Panc1 (cell line): Measurements from ENCODE around the gene PEX3. TPM values are rescaled to one million over a fixed set of nuclear protein-coding genes. Genes with fewer than 3 reads are reported as not detected.

Experiments used
- ATAC-seq: fragments of 200-7000 bp; cut with Tn5 transposase; 2 replicates; pipeline ENCODE4 v1.9.1; 2020; ENCODE audit warnings: mild to moderate bottlenecking, moderate library complexity
- BruUV-seq: library from RNA; stranded (reverse); fragments of 400-500 nt; replicated peaks from 2 replicates; lab custom pipeline; 2021; lab: Mats Ljungman, UMichigan
- CTCF ChIA-PET: fragments of 300-600 bp; sonication (Branson Sonifier 250); formaldehyde crosslinking; loops from one replicate; lab custom pipeline; 2022; ENCODE audit warnings: antibody characterized with exemption; lab: Charles Lee
- POLR2A ChIA-PET: fragments of 300-600 bp; sonication (Branson Sonifier 250); formaldehyde crosslinking; loops from one replicate; lab custom pipeline; 2022; ENCODE audit warnings: antibody characterized with exemption; lab: Charles Lee
- DNase-seq: peaks from one replicate; pipeline ENCODE4 v3.0.0-alpha.2; 2010; ENCODE audit warnings: low read depth, low spot score
- H3K27ac ChIP-seq: 2 replicates; pipeline ENCODE4 v1.5.1; 2011; ENCODE audit warnings: mild to moderate bottlenecking, low read length, inconsistent platforms
- H3K27me3 ChIP-seq: fragments of 200-500 bp; sonication (Bioruptor generic); 2 replicates; pipeline ENCODE4 v1.6.0; 2014; ENCODE audit warnings: low read length, inconsistent platforms; ENCODE audit not compliant: control insufficient read depth, insufficient read depth
- H3K36me3 ChIP-seq: fragments of 200-500 bp; sonication (Bioruptor generic); 2 replicates; pipeline ENCODE4 v1.5.1; 2014; ENCODE audit warnings: inconsistent platforms, mild to moderate bottlenecking, low read length, moderate library complexity; ENCODE audit not compliant: control insufficient read depth, insufficient read depth
- H3K4me1 ChIP-seq: 2 replicates; pipeline ENCODE4 v1.5.1; 2011; ENCODE audit warnings: inconsistent platforms, mild to moderate bottlenecking, low read length, moderate library complexity; ENCODE audit not compliant: control insufficient read depth, insufficient read depth
- H3K4me3 ChIP-seq, 2 experiments: 2 replicates each; pipeline ENCODE4 v1.5.1; 2011 to 2012; ENCODE audit warnings: low read depth in 2 of 2, low read length in 2 of 2, mild to moderate bottlenecking in 2 of 2, inconsistent platforms in 1 of 2, moderate library complexity in 1 of 2
- H3K9me3 ChIP-seq: fragments of 200-500 bp; sonication (Bioruptor generic); 2 replicates; pipeline ENCODE4 v1.5.1; 2014; ENCODE audit warnings: low read depth, mild to moderate bottlenecking, inconsistent platforms, low read length, moderate library complexity; ENCODE audit not compliant: control insufficient read depth, insufficient read depth
- POLR2AphosphoS5 ChIP-seq: IDR thresholded peaks from 2 replicates; pipeline ENCODE4 v1.6.1; 2012; ENCODE audit warnings: mild to moderate bottlenecking, low read depth, low read length, moderate library complexity
- SIN3A ChIP-seq: IDR thresholded peaks from 2 replicates; pipeline ENCODE4 v1.6.1; 2012; ENCODE audit warnings: low read depth, mild to moderate bottlenecking, low read length, moderate library complexity, borderline replicate concordance; ENCODE audit not compliant: insufficient read depth
- TCF7L2 ChIP-seq: IDR thresholded peaks from 2 replicates; pipeline ENCODE4 v1.6.1; 2011; ENCODE audit warnings: mild to moderate bottlenecking, low read depth, low read length, inconsistent platforms
- in situ Hi-C: cut with HindIII; loops from 2 replicates; pipeline ENCODE4 v1.10.0; 2016; ENCODE audit warnings: low sequenced_read_pairs, low pct_unique_long_range_greater_than_20kb
- intact Hi-C: fragments of 100-400 bp; cut with micrococcal nuclease; formaldehyde crosslinking; loops from one replicate; pipeline ENCODE4 v1.10.0; 2022; ENCODE audit not compliant: unreplicated experiment
- total RNA-seq: library from RNA; stranded (reverse); gene quantifications from one replicate; pipeline ENCODE4 v1.2.1, GENCODE V29; 2021; ENCODE audit not compliant: unreplicated experiment
- TF ChIP-seq, protein P1 (sequence below), 2 experiments: IDR thresholded peaks; 2 replicates each; pipeline ENCODE4 v1.6.1; 2011 to 2012; ENCODE audit warnings: low read depth in 2 of 2, control low read depth in 1 of 2, low read length in 1 of 2, mild to moderate bottlenecking in 1 of 2, moderate library complexity in 1 of 2; ENCODE audit not compliant: insufficient read depth in 1 of 2
- TF ChIP-seq, protein P2 (sequence below): fragments of 450-650 bp; IDR thresholded peaks from 2 replicates; pipeline ENCODE4 v1.5.1; 2017; ENCODE audit warnings: mild to moderate bottlenecking

Gene PEX3
- total RNA-seq, 1 experiment from 2014 or later = 16.5 TPM

DNA sequence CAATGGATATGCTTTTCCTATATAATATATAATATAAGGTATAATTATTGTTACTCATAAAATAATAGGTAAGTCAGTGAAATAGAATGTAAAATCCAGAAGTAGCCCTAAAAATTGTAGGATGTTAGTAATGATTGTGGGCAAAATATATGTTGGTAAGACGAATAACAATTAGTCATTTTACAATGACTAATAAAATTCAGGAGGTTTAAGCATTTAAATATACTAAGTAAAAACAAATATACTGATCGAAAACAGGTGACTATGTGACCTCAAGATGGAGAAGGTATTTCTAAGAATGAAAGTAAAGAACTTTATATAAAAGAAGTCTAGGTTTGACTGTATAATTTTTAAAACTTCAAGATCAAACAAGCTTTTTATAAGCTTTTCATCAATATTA is 32.0 kb downstream of the PEX3 start:
- POLR2A ChIA-PET = no interaction called here
- H3K27me3 ChIP-seq = no peaks in the 10 kb centered on the region
- no peaks in the 10 kb centered on the region for H3K4me1 ChIP-seq
- intact Hi-C loops = no loop called here
- ATAC-seq (no peak), DNase-seq (no peak)
- no peak overlapping the region for H3K27ac ChIP-seq
- H3K36me3 ChIP-seq = no peaks in the 10 kb centered on the region; the same call in 1 of the 2 replicates
- H3K9me3 ChIP-seq = no peaks in the 10 kb centered on the region
- H3K4me3 ChIP-seq = no peak overlapping the region
- CTCF ChIA-PET = no interaction called here
- in situ Hi-C loops = no loop called here
- TF ChIP-seq TCF7L2 (no peak), SIN3A (no peak), POLR2AphosphoS5 (no peak)
- TF ChIP-seq, protein P1, sequence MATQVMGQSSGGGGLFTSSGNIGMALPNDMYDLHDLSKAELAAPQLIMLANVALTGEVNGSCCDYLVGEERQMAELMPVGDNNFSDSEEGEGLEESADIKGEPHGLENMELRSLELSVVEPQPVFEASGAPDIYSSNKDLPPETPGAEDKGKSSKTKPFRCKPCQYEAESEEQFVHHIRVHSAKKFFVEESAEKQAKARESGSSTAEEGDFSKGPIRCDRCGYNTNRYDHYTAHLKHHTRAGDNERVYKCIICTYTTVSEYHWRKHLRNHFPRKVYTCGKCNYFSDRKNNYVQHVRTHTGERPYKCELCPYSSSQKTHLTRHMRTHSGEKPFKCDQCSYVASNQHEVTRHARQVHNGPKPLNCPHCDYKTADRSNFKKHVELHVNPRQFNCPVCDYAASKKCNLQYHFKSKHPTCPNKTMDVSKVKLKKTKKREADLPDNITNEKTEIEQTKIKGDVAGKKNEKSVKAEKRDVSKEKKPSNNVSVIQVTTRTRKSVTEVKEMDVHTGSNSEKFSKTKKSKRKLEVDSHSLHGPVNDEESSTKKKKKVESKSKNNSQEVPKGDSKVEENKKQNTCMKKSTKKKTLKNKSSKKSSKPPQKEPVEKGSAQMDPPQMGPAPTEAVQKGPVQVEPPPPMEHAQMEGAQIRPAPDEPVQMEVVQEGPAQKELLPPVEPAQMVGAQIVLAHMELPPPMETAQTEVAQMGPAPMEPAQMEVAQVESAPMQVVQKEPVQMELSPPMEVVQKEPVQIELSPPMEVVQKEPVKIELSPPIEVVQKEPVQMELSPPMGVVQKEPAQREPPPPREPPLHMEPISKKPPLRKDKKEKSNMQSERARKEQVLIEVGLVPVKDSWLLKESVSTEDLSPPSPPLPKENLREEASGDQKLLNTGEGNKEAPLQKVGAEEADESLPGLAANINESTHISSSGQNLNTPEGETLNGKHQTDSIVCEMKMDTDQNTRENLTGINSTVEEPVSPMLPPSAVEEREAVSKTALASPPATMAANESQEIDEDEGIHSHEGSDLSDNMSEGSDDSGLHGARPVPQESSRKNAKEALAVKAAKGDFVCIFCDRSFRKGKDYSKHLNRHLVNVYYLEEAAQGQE (IDR thresholded peaks at IDR 0.05; ENCODE audit: insufficient read depth in 1 of 2, low read depth in 2 of 2, low read length in 1 of 2) = no peak
- TF ChIP-seq, protein P2, sequence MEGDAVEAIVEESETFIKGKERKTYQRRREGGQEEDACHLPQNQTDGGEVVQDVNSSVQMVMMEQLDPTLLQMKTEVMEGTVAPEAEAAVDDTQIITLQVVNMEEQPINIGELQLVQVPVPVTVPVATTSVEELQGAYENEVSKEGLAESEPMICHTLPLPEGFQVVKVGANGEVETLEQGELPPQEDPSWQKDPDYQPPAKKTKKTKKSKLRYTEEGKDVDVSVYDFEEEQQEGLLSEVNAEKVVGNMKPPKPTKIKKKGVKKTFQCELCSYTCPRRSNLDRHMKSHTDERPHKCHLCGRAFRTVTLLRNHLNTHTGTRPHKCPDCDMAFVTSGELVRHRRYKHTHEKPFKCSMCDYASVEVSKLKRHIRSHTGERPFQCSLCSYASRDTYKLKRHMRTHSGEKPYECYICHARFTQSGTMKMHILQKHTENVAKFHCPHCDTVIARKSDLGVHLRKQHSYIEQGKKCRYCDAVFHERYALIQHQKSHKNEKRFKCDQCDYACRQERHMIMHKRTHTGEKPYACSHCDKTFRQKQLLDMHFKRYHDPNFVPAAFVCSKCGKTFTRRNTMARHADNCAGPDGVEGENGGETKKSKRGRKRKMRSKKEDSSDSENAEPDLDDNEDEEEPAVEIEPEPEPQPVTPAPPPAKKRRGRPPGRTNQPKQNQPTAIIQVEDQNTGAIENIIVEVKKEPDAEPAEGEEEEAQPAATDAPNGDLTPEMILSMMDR = no peak
- BruUV-seq = no TSS peak

DNA sequence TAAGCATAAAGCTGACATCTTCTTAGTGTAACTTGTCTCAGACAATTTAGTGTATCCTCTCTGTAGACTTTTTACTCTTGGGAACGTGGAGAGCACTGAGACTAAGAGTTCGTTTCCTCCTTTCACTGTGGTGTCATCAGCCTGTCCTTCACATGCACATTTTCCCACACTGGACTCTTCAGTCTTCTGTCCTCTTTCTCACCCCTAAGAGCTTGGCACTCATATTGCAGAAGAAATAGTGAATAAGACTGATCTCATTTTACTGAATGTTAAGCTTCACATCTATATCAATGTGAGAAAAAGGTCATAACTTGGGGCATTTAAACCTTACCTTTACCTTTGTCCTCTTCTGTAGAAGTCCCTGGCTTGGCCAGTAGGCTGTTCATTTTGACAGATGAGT is 35.4 kb downstream of the PEX3 start:
- BruUV-seq = no TSS peak
- no peak overlapping the region for H3K27ac ChIP-seq
- intact Hi-C loops (no loop called here), in situ Hi-C loops (no loop called here)
- no peaks in the 10 kb centered on the region; the same call in 1 of the 2 replicates for H3K36me3 ChIP-seq
- CTCF ChIA-PET = no interaction called here
- no peak overlapping the region for H3K4me3 ChIP-seq
- H3K9me3 ChIP-seq = no peaks in the 10 kb centered on the region
- POLR2A ChIA-PET = interaction anchor here (0.6 kb wide), 1 partner anchor 358 kb away, joined by 3 read pairs; no protein-coding TSS in a partner anchor
- H3K27me3 ChIP-seq = no peaks in the 10 kb centered on the region
- ATAC-seq = no peak
- H3K4me1 ChIP-seq = no peaks in the 10 kb centered on the region
- no peak for DNase-seq
- TF ChIP-seq, protein P2 = no peak
- TF ChIP-seq, protein P1 (IDR thresholded peaks at IDR 0.05; ENCODE audit: insufficient read depth in 1 of 2, low read depth in 2 of 2, low read length in 1 of 2) = no peak
- no peak for TF ChIP-seq SIN3A
- TF ChIP-seq TCF7L2 = no peak
